AG09309 (cell line): ENCODE data around the gene MARCHF5.

Experiments
- DNase-seq: peaks from one replicate; pipeline ENCODE4 v3.0.0-alpha.2; 2010; ENCODE audit warnings: low read depth
- H3K4me3 ChIP-seq: 2 replicates; pipeline ENCODE4 v1.5.1; 2011; ENCODE audit warnings: mild to moderate bottlenecking, low read depth, low read length, moderate library complexity; ENCODE audit not compliant: control insufficient read depth
- TF ChIP-seq, protein P1 (sequence below): IDR thresholded peaks from 2 replicates; pipeline ENCODE4 v1.5.1; 2011; ENCODE audit warnings: mild to moderate bottlenecking, low read depth, low read length, inconsistent platforms; ENCODE audit not compliant: insufficient read depth, control insufficient read depth; ENCODE audit errors: missing control alignments

MARCHF5 gene

DNA sequence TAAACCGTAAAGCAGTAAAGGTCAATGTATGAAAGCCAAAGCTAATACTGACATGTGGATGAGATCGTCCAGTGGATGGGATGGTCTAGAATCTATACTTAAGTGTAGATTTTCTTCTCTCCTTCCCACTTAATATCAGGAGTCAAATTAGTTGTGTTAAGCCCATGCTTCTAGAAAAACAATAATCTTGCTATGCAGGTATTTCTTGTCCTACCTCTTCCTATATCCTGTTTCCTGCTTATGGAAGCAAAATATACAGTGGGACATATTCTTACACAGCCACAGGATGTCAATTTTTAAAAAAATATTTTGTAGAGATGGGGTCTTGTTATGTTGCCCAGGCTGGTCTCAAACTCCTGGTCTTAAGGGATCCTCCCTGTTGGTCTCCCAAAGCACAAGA is 27.6 kb upstream of the MARCHF5 start:
- TF ChIP-seq, protein P1, sequence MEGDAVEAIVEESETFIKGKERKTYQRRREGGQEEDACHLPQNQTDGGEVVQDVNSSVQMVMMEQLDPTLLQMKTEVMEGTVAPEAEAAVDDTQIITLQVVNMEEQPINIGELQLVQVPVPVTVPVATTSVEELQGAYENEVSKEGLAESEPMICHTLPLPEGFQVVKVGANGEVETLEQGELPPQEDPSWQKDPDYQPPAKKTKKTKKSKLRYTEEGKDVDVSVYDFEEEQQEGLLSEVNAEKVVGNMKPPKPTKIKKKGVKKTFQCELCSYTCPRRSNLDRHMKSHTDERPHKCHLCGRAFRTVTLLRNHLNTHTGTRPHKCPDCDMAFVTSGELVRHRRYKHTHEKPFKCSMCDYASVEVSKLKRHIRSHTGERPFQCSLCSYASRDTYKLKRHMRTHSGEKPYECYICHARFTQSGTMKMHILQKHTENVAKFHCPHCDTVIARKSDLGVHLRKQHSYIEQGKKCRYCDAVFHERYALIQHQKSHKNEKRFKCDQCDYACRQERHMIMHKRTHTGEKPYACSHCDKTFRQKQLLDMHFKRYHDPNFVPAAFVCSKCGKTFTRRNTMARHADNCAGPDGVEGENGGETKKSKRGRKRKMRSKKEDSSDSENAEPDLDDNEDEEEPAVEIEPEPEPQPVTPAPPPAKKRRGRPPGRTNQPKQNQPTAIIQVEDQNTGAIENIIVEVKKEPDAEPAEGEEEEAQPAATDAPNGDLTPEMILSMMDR: no peak
- H3K4me3 ChIP-seq: no peak overlapping the region
- no peak for DNase-seq

DNA sequence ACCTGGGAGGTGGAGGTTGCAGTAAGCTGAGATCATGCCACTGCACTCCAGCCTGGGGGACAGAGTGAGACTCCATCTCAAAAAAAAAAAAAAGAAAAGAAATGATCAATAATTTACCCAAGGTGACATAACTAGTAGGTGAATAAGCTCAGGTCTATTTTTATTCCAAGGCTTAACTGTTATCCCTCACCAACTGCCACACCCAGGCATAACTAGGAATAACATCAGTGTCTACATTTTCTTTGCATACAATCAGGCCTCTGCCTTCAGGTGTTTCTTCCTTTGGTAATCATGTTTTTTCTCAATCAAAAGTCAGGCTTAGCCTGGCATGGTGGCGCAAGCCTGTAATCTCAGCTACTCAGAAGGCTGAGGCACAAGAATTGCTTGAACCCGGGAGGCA is 26.7 kb upstream of the MARCHF5 start:
- no peak for DNase-seq
- TF ChIP-seq, protein P1: no peak

DNA sequence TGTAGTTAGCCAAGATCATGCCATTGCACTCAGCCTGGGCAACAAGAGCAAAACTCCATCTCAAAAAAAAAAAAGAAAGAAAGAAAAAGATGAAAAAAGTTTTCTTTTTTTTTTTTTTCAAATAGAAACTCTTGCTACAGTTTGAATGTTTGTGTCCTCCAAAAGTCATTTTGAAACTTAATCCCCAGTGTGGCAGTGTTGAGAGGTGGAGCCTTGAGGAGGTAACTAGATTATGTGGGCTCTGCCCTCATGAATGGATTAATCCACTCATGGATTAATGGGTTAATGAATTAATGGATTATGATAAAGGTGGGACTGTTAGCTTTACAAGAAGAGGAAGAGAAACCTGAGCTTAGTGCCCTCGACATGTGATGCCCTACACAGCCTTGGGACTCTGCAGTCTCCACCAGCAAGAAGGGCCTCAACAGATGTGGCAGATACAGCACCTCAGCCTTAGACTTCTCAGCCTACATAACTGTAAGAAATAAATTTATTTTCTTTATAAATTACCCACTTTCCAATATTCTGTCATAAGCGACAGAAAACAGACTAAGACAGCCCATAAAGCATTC is 25.2 kb upstream of the MARCHF5 start:
- TF ChIP-seq, protein P1: no peak
- no peak overlapping the region for H3K4me3 ChIP-seq
- no peak for DNase-seq

More for the DNA sequence above, 26.7 kb upstream of the MARCHF5 start:
- H3K4me3 ChIP-seq: no peak overlapping the region

DNA sequence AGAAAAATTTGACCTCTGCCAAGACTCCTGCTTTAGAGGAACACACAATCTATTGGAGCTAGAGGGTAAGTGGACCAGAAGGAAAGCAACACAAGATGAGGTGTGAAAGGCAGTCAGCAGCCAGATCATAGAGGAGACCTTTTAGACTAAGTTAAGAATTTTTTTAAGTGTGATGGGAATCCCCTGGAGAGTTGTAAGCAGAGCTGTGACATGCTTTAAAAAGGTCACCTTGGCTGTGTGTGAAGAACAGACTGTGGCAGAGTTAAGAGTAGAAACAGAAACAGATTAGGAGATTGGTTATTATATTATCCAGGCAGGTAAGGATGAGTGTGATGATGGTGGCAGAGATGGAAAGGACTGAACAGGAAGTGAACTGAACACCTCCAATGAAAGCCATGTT is 23.6 kb upstream of the MARCHF5 start:
- no peak overlapping the region for H3K4me3 ChIP-seq
- TF ChIP-seq, protein P1: no peak
- no peak for DNase-seq

DNA sequence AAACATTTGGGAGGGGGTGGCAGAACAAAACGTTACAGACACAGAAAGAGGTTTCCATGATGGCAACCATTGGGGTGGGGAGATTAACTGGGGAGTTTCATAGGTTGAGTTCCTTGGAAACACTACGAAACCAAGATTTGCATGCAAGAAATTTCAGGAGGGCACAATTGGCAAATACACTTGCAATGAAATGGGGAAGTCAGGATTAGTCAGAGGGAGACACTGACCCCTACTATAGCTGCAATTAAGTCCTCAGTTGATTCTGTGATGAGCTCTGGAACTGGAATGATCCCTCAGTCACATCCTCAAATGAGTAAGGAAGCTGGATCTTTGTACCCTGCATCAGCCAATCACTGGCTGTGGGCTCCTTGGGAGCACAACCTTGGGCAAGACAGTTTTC is 22.2 kb upstream of the MARCHF5 start:
- H3K4me3 ChIP-seq: no peak overlapping the region
- TF ChIP-seq, protein P1: no peak

DNA sequence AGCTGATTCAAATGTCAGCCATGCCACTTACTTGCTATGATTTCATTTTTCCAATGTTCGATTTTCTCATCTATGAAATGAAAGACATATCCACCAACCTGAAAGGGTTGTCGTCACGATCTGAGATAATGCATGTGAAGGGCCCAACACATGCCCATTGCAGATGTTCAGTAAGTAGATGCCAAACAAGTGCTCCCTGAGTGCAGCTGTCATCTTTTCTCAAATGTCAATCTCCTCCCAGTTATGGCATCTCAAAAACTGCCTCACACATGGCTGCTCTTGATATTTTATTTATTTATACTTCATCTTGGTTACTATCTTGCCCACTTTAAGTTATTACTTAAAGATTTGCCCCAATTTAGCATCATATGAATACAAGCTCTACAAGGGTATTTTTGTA is 16.9 kb upstream of the MARCHF5 start:
- DNase-seq: no peak
- no peak overlapping the region for H3K4me3 ChIP-seq
- TF ChIP-seq, protein P1: no peak

More for the DNA sequence above, 22.2 kb upstream of the MARCHF5 start:
- DNase-seq: no peak

DNA sequence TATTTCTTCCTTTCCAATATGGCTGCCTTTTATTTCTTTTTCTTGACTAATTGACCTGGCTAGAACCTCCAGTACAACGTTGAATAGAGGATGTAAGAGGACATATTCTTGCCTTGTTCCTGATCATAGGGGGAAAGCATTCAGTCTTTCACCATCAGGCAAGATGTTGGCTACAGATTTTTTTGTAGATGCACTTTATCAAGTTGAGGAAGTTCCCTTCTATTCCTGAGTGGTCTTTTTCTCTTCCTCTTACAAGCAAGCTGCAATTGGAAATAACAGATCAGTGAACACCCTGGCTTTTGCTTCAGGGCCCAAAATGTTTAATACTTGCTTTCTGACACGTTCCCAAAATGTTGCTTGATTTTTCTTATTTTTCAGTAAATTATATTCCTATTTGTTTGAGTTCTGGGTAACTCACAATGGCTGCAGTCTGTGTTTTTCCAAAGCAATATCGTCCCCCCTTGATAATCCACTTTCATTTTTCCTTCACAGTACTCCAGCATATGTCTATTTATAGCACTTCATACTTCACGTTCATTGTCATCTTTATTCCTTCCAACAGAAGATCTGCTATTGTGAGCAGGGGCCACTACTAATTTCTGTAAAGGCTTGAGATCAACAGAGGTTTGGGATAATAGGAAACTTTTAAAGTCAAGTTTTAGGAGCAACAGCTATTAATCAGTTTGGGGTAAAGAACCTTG is 11.8 kb upstream of the MARCHF5 start:
- H3K4me3 ChIP-seq: no peak overlapping the region
- TF ChIP-seq, protein P1: no peak
- no peak for DNase-seq
